Inflammatory macrophage treated with lipopolysaccharide for 1 hour (primary cell): ENCODE data around the gene SEC24C.
A peak's percentile ranks its signal among the peaks of the same experiment; 100 is the strongest.
"Not testable (repeated sequence)": the region's sequence is repeated elsewhere in the genome, so short reads cannot be mapped to it uniquely, and the experiment has no call there.

Experiments
- DNase-seq, 2 donors: peaks; one replicate each; pipeline ENCODE4 v3.0.0-alpha.2; 2020 to 2022

Gene SEC24C

GRCh38 chr10:73773152-73773879, 29.1 kb downstream of the SEC24C start:
- no peak for DNase-seq

- DNase-seq, result peak; percentile 6 to 15
These were observed 30.5 kb downstream of the SEC24C start for GRCh38 chr10:73774637-73775036.

- DNase-seq, result no peak
These were observed 34.8 kb downstream of the SEC24C start for GRCh38 chr10:73779018-73779417.

GRCh38 chr10:73779539-73780197, 35.5 kb downstream of the SEC24C start:
- DNase-seq, result no peak

- DNase-seq, result no peak
These were observed 36.1 kb downstream of the SEC24C start for GRCh38 chr10:73780301-73780700.

GRCh38 chr10:73780966-73781365, 36.8 kb downstream of the SEC24C start:
- DNase-seq, result no peak

- no peak for DNase-seq
These were observed 37.3 kb downstream of the SEC24C start for GRCh38 chr10:73781548-73781878.

- DNase-seq, result peak; percentile 79 to 89
These were observed 37.9 kb downstream of the SEC24C start, which contains the start of gene CHCHD1 for GRCh38 chr10:73781879-73782748. Gene CHCHD1 (plus strand): TSS chr10:73782048. CDS start chr10:73782076, 28 bp downstream.

GRCh38 chr10:73782749-73783085, 38.5 kb downstream of the SEC24C start:
- DNase-seq, result no peak

GRCh38 chr10:73785211-73785720, 41.1 kb downstream of the SEC24C start, which contains the start of gene ZSWIM8:
Gene ZSWIM8 (plus strand): TSS chr10:73785606. CDS start chr10:73785879, 273 bp downstream.
- DNase-seq, result peak; percentile 89 to 92

- DNase-seq, result peak in 1 of 2 donors; percentile 18
These were observed 41.7 kb downstream of the SEC24C start for GRCh38 chr10:73785721-73786511.

- no peak for DNase-seq
These were observed 42.3 kb downstream of the SEC24C start for GRCh38 chr10:73786512-73786885.

GRCh38 chr10:73787031-73787800, 43.0 kb downstream of the SEC24C start:
- not testable (repeated sequence) for DNase-seq

- DNase-seq, result no peak
These were observed 44.9 kb downstream of the SEC24C start for GRCh38 chr10:73788864-73789658.

- DNase-seq, result no peak
These were observed 45.5 kb downstream of the SEC24C start for GRCh38 chr10:73789659-73790055.

GRCh38 chr10:73790886-73791625, 46.9 kb downstream of the SEC24C start:
- no peak for DNase-seq

- DNase-seq, result no peak
These were observed 47.8 kb downstream of the SEC24C start for GRCh38 chr10:73791871-73792400.

- no peak for DNase-seq
These were observed 49.3 kb downstream of the SEC24C start for GRCh38 chr10:73793456-73793855.

- not testable (repeated sequence) for DNase-seq
These were observed 51.3 kb downstream of the SEC24C start for GRCh38 chr10:73795491-73795890.

- DNase-seq, result not testable (repeated sequence)
These were observed 51.9 kb downstream of the SEC24C start for GRCh38 chr10:73796035-73796434.
